Cerebellar cortex (tissue), 1 donor: ENCODE results near the gene PLAC1.

Source experiments
- DNase-seq: peaks from one replicate; pipeline ENCODE4 v3.0.0-alpha.2; 2015; ENCODE audit warnings: low spot score

The PLAC1 gene

GRCh38 chrX:134588806-134589205 lies 69.5 kb downstream of the PLAC1 start:
- no peak for DNase-seq

GRCh38 chrX:134580907-134581306 lies 77.4 kb downstream of the PLAC1 start:
- DNase-seq, result no peak

GRCh38 chrX:134573683-134574035 lies 84.6 kb downstream of the PLAC1 start:
- no peak for DNase-seq

GRCh38 chrX:134572816-134573682 lies 85.2 kb downstream of the PLAC1 start:
- DNase-seq, result no peak

GRCh38 chrX:134571796-134572195 lies 86.5 kb downstream of the PLAC1 start:
- no peak for DNase-seq

- DNase-seq, result no peak
Observed at GRCh38 chrX:134570899-134571298, 87.4 kb downstream of the PLAC1 start.

GRCh38 chrX:134570509-134570846 lies 87.8 kb downstream of the PLAC1 start:
- no peak for DNase-seq

- no peak for DNase-seq
Observed at GRCh38 chrX:134569306-134569705, 89.0 kb downstream of the PLAC1 start.

GRCh38 chrX:134568285-134569016 lies 89.8 kb downstream of the PLAC1 start:
- DNase-seq, result no peak

- no peak for DNase-seq
Observed at GRCh38 chrX:134566506-134566905, 91.8 kb downstream of the PLAC1 start.

GRCh38 chrX:134562002-134562401 lies 96.3 kb downstream of the PLAC1 start:
- DNase-seq, result no peak

- no peak for DNase-seq
Observed at GRCh38 chrX:134558133-134558532, 100.1 kb downstream of the PLAC1 start.

GRCh38 chrX:134554291-134554690 lies 104.0 kb downstream of the PLAC1 start:
- no peak for DNase-seq

- no peak for DNase-seq
Observed at GRCh38 chrX:134552351-134552750, 105.9 kb downstream of the PLAC1 start.

GRCh38 chrX:134551376-134552048 lies 106.8 kb downstream of the PLAC1 start:
- DNase-seq, result no peak

- no peak for DNase-seq
Observed at GRCh38 chrX:134548257-134549201, 109.7 kb downstream of the PLAC1 start.

- no peak for DNase-seq
Observed at GRCh38 chrX:134547047-134547679, 111.1 kb downstream of the PLAC1 start.

- no peak for DNase-seq
Observed at GRCh38 chrX:134546187-134546586, 112.1 kb downstream of the PLAC1 start.

- no peak for DNase-seq
Observed at GRCh38 chrX:134545510-134545909, 112.8 kb downstream of the PLAC1 start.

GRCh38 chrX:134544513-134545151 lies 113.6 kb downstream of the PLAC1 start:
- no peak for DNase-seq

- no peak for DNase-seq
Observed at GRCh38 chrX:134544135-134544512, 114.1 kb downstream of the PLAC1 start.
